Measurements from ENCODE around the gene DCDC2B.
A peak's percentile ranks its signal among the peaks of the same experiment; 100 is the strongest.

Gene DCDC2B

DNA sequence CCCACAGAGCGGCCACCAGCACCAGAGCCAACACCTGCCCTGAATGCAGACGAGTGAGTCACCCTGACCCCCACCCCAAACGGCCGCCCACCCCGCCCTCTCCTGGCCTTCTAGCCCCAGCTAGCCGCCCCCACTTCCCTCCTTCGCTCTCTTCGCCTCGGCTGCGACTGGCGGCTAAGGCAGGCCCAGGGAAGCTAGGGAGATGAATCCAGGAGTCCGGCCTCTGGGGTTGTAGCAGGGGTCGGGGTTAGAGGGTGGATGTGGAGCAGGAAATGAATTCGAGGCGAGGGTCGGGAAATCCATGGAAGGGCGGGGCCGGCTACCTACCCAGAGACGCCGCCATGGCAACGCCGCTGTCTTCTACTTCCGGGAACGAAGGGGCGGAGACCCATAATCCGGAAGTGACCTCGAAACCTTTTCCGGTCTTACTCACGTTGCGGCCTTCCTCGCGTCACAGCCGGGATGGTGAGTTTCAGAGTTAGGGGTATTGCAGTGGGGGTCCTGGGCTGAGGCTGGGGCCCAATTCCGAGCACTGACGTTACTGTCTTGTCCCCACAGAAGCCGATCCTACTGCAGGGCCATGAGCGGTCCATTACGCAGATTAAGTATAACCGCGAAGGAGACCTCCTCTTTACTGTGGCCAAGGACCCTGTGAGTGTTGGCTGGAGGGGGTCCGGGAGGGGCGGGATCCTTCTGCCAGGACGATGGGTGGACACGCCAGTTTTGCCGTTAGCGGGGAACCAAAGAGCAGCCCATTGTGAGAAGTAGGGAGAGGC lies 13.3 kb downstream of the DCDC2B start, which contains the start of the genes EIF3I and TMEM234:
Gene EIF3I, plus strand, starts transcription at position 428 of the 776 bp plus-strand sequence. Its CDS starts 35 bp downstream, at position 463.
Gene TMEM234, minus strand, starts transcription at position 374 of the 776 bp plus-strand sequence. Its CDS starts 31 bp downstream, at position 343.
- peak; percentile 65 for DNase-seq (ENCODE audit: low read depth, low spot score)

GRCh38 chr1:32223683-32224082 lies 14.8 kb downstream of the DCDC2B start:
- DNase-seq (ENCODE audit: low read depth, low spot score) = no peak

GRCh38 chr1:32224285-32224684 lies 15.4 kb downstream of the DCDC2B start:
- no peak for DNase-seq (ENCODE audit: low read depth, low spot score)

GRCh38 chr1:32228771-32229170 lies 19.9 kb downstream of the DCDC2B start:
- DNase-seq (ENCODE audit: low read depth, low spot score) = no peak

GRCh38 chr1:32231843-32232432 lies 23.0 kb downstream of the DCDC2B start:
- DNase-seq (ENCODE audit: low read depth, low spot score) = no peak

DNA sequence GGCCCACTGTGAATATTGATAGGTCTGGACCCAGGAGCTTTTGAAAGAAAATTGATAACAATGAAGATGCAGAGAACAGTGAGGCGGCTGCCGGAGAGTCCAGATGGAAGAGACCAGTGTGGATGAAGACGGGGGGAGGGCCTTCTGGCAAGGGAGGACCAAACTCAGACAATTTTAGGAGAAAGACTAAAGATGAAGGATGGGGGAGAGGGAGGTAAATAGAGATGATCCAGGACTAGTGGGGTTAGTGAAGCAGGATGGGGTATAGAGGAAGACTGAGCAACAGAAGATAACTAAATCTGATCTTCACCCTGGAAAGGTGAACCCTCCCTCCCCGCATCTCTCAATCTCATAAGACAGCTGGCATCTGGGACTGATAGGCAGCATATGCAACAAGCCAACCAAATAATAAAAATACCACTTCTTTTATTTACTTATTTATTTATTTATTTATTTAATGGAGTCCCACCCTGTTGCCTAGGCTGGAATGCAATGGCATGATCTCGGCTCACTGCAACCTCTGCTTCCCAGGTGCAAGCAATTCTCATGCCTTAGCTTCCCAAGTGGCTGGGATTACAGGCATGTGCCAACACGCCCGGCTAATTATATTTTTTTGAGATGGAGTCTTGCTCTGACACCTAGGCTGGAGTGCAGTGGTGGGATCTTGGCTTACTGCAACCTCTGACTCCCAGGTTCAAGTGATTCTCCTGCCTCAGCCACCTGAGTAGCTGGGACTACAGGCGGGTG lies 23.8 kb downstream of the DCDC2B start:
- DNase-seq (ENCODE audit: low read depth, low spot score) = no peak

DNA sequence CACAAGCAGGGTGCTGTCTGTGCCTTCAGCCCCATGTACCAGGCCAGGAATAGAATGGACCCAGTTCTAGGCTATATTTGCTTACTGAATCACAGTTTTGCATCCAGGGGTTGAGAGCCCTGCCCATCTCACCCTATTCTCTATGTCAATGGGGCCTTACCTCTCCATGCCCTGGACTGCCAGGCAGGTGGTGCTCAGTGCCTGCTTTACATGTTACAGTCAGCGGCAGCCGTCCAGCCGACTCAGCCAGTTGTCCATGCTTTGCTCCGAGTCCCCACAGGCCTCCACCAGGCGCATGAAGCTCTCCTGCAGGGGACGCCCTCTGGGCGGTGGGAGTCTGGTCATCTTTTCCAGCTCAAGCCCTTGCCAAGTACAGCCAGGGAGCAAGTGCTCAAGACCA lies 25.9 kb downstream of the DCDC2B start:
- no peak for DNase-seq (ENCODE audit: low read depth, low spot score)

GRCh38 chr1:32239337-32239736 lies 30.4 kb downstream of the DCDC2B start:
- DNase-seq (ENCODE audit: low read depth, low spot score) = no peak

GRCh38 chr1:32239790-32240139 lies 30.9 kb downstream of the DCDC2B start:
- DNase-seq (ENCODE audit: low read depth, low spot score) = no peak

DNA sequence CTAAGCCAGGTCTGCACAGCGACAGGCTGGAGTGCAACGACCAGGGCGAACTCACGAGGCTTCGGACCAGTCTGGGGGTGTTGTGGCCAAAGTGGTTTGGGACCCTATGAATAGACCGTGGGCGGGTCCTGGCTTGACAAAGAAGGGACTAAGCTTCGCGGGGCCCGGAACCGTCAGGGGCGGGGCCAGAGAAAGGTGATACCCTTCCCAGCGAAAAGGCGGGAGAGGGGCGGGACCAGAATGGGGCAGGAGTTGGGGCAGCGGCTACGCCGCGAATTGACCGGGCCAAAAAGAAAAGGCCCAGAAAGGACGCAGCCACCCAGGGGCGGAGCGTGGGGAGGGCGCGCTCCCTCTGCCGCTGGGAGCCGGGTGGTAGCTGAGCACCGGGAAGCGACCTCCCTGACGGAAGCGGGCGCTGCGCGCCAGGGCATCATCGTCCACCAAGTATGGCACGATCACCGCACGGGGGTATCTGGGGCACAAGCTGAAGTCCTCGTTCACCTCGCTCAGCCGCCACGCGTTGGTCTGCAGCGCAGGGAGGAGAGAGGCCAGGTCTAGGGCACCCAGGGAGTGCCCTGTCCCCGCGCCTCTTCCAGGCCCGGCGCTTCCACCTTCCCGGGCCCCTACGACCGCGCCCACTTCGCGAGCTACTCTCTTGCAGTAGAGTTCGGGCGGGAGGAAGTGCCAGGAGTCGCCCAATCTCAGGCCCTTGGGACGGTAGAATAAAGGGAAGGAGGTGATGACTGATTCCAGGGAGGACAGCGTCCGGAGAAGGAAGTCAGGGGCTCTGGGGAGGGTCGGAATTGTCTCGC lies 31.5 kb downstream of the DCDC2B start:
- no peak for DNase-seq (ENCODE audit: low read depth, low spot score)

- no peak for DNase-seq (ENCODE audit: low read depth, low spot score)
Measured at GRCh38 chr1:32241001-32241763, 32.3 kb downstream of the DCDC2B start.

DNA sequence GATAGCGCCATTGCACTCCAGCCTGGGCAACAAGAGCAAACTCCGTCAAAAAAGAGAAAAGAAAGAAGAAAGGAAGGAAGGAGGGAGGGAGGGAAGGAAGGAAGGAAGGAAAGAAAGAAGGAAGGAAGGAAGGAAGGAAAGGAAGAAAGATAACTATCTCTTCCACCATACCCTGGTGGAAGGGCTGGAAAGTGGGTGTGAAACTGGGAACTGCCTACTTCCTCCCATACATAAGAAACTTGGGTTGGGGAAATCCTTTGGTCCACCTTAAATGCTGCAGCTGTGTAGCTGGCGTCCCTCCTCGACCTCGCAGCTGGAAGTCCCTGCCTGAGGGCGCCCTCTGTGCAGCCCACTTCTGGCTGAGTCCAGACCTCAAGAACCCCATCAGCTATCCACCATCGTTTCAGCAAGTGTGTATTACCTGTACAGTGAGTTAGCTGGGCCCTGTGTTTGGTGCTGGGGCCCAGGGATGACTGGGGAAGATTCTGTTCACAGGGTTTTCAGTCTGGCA lies 33.5 kb downstream of the DCDC2B start:
- DNase-seq (ENCODE audit: low read depth, low spot score) = no peak

GRCh38 chr1:32246888-32247273 lies 38.0 kb downstream of the DCDC2B start, which contains the start of gene FAM167B:
Gene FAM167B, plus strand, starts transcription at chr1:32247222. Its CDS starts 200 bp downstream, at chr1:32247422.
- no peak for DNase-seq (ENCODE audit: low read depth, low spot score)

DNA sequence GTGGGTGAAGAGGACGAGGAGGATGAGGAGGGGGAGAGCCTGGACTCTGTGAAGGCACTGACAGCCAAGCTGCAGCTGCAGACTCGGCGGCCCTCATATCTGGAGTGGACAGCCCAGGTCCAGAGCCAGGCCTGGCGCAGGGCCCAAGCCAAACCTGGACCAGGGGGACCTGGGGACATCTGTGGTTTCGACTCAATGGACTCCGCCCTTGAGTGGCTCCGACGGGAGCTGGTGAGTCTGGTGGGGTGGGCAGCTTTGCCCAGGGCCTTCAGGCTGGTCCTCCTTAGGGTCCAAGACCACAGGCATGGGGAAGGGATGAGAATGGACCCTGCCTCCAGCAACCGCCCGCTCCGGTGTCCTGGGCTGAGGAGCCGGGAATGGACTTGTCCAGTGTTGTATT lies 38.6 kb downstream of the DCDC2B start:
- no peak for DNase-seq (ENCODE audit: low read depth, low spot score)

- no peak for DNase-seq (ENCODE audit: low read depth, low spot score)
Measured at GRCh38 chr1:32247983-32248889, 39.3 kb downstream of the DCDC2B start.

DNA sequence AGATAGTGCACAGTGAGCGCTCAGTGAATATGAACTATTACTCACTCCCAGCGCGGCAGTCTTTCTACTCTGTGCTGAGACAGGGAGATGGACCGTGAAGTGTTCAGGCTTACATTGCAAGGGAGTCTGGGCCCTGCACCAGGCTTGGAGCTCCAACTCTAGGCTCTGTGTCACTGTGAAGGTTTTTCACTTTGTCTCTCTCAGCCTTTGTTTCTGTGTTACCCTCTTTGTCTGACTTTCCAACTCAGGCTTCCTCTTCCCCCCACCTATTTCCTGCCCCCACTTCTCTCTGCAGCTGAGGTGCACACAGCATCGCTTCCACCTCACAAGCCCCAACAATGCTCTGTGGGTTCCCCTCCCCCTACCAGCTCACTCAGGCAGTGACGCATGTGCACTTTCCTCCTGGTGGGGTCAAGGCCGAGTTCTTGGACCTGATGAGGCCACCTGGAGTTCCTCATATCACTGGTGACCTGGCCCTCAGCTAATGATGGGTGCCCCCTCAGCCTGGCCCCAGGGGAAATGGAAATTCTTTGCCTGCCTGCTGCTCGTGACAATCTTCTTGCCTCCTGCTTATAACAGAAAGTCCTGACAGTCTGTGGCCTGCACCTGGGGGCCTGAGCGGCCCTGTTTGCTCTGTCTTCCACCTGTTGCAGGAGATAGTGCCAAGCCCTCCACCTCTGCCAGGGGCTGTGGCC lies 41.1 kb downstream of the DCDC2B start:
- DNase-seq (ENCODE audit: low read depth, low spot score) = no peak

GRCh38 chr1:32250893-32251716 lies 42.2 kb downstream of the DCDC2B start, which contains the start of gene LCK:
Gene LCK, plus strand, starts transcription at chr1:32251265. Its CDS starts 23,065 bp downstream, at chr1:32274330.
- DNase-seq (ENCODE audit: low read depth, low spot score) = no peak

Measured in smooth muscle cell of the brain vasculature (primary cell).